Iris pigment epithelial cell (primary cell): Measurements from ENCODE around the gene CDK8.

ENCODE experiments used
- DNase-seq: peaks from one replicate; pipeline ENCODE4 v3.0.0-alpha.2; 2011; ENCODE audit warnings: low read depth

CDK8 gene

GRCh38 chr13:26384587-26384986, 130.7 kb downstream of the CDK8 start:
- DNase-seq = no peak

- DNase-seq = no peak
These were observed 132.1 kb downstream of the CDK8 start for GRCh38 chr13:26386026-26386425.

- DNase-seq = no peak
These were observed 136.3 kb downstream of the CDK8 start for GRCh38 chr13:26390203-26390602.

DNA sequence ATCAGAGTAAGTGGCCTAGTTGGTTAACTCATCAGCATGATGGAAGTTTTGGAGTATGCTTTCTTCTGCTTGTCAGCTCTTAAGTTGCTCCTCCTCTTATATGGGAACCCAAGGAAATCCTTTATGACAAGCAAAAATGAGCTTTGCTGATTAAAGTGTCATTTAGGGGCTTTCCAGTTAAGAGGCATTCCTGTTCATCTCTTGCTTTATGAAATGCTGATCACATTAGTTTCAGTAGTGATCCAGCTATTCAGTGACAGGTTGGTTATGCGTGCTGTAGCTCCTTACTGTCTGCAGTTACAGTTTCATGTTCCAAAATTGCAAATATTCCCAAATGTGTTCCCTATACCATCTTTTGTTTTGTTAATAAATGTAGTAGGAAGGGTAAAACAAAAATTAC, 146.6 kb downstream of the CDK8 start:
- DNase-seq = no peak

GRCh38 chr13:26401069-26401468, 147.1 kb downstream of the CDK8 start:
- no peak for DNase-seq

DNA sequence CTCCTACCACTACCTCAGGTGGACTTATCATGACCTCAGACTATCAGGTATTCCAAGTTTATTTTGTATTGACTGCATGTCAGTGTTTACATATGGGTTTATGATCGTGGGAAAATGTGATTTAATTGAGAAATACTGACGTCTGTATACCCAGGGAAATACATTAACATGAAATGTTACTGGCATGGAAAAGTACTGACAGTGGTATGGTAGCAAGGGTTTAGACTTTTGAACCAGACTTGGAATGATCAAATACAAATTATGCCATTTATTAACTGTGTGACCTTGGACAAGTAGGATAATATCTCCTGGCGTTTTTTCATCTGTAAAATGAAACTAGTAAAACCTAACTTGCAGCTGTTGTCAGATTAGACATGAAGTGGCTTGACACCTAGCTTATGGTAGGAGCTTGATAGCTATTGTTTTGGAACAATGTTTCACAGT, 147.7 kb downstream of the CDK8 start:
- DNase-seq = no peak

DNA sequence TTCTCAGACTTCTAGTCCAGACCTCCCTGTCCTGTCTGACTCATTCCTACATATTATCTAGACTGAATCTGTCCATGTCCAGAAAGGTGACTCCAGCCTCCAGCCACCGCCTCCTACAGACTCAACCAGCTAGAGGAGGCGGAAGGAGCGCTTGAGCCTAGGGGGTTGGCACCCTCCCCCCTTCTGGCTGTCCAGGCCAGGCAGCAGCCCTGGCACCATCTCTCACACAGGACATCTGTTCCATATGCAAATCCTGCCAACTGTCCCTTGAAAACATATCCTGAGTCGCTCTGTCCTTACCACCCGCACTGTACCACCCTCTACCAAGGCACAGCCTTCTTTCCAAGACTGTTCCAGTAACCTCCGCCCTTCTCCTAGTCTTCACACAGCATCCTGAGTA, 152.9 kb downstream of the CDK8 start:
- no peak for DNase-seq

DNA sequence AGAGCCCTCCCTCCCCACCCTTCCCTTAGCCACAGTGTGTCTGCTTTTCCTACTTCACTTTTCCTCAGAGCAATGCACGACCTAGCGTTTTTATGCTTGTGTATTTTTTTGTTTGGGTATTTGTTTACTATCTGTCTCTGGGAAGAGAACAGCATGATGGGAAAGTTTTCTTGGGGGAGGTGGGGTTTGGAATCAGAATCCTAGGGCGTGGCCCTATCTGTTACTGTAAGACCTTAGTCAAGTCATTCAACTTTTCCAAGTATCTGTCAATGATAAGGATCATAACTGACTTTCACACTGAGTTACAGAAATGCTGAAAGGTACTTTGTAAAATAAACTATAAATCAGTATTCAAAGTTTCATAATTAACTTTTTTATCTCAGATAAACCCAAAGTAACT, 157.3 kb downstream of the CDK8 start:
- DNase-seq = no peak

- DNase-seq = peak; percentile 5
These were observed 158.3 kb downstream of the CDK8 start for GRCh38 chr13:26412263-26412662.

DNA sequence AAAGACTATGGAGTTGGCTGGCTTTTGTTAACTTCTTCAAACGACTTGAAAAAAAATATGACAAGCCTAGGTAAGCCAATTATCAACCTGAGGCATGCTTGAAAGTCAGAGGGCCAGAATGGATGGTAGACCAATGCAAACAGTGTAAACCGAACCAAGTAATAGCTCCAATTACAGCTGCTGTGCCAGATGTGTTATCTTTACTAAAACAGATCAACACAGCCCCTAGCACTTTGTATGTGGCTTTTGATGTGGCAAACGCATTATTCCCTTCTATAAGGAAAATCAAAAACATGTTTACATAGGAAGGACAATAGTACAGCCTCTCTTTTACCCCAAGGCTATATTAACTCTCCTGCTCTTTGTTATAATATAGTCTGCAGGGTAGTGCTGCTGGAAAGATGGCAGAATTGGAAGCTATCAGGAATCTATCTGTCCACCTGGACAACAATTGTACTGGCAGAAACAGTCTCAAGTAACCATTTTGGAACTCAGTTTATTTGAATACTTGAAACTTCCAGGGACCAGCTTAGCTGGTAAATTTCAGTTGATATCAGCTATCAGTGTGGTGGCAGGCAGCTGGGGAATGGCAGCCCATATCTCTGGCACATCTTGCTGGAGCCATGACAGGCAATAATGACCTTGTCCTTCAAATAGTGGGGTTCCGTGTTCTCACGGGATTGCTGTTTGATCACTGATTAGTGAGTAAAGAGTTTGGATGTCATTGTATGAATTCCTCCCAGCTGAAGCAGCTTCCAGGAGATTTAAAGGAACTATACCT, 159.2 kb downstream of the CDK8 start:
- no peak for DNase-seq

DNA sequence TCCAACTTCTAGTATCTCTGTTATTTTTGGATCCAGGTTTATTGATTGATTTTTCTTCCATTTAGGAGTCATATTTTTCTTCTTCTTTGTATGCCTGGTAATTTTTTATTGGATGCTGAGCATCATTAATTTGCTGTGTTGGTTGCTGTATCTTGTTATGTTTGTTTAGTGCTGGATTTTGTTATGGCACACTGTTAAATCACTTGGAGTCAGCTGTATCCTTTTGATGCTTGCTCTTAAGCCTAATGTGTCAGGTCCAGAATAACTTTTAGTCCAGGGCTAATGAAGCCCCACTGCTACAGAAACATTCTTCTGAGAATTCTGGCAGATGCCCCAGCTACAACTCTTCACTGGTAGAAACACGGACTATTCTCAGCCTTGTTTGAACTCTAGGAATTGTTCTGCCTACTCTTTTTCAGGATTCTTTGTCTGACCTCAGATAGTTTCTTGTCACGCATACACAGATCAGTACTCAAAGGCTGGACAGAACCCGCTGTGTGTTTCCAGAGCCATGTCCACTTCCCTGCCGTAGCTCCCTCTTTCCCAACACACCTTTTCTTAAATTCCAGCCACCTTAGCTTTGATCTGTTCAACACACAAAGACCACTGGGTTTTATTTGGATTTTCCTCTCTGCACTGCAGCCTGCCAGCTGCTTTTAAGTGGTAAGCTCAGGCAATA, 166.5 kb downstream of the CDK8 start:
- DNase-seq = no peak

- no peak for DNase-seq
These were observed 168.1 kb downstream of the CDK8 start for GRCh38 chr13:26422036-26422435.

DNA sequence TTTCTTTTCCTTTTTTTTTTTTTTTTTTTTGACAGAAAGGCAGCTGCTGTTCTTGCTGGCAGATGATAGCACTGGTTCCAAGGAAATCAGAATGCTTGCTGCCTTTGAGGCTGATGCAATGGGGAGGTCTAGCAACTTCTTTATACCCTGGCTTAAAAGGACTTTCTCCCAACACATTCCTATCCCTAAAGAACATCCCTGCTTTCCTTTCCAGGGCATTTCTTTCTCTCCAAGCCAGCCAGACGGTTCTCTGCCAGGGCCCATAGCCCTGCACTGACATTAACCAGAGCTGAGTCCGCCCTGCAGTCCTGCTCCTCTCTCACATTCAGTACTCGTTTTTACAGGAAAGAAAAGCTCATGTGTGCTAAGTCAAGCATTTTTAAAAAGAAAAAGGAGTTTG, 169.7 kb downstream of the CDK8 start:
- DNase-seq = no peak

DNA sequence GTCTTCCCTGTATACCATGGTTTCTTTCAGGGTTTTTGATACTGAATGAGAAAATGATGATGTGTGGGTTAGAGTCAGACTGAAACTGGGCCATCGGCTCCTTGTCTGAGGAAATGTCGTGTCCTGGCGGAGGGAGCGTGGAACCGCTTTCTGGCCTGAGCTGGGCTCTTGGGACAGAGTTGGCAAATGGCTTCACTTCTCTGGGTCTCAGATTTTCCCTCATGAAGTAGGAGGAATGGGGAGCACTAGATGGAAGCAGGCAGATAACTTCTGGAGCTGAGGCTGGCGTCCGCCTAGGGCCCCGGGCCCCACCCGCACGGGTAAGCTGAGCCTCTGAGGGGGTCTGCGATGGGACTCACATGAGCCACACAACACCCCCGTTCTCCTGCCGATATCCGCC, 170.3 kb downstream of the CDK8 start:
- DNase-seq = no peak

GRCh38 chr13:26425443-26426358, 171.8 kb downstream of the CDK8 start:
- DNase-seq = peak; percentile 55

- no peak for DNase-seq
These were observed 179.8 kb downstream of the CDK8 start for GRCh38 chr13:26433776-26434175.

DNA sequence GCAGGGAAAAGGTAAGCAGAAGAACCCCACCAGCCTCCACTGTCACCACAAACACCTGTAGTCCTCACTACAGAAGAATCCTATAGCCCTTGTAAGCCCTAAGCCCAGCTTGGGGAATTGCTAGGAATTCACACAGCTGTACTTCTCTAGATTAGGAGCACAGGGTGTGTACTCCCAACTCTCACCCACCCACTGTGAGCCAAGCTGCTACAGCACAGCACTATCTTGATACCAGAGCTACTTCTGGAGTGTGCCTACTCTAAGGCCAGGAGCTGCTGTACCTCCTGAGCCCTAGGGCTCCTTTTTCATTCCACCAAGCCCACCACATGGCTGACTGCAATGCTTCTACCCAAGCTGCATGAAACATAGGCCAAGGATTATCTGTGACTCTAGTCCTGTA, 181.2 kb downstream of the CDK8 start:
- no peak for DNase-seq

GRCh38 chr13:26435646-26436045, 181.7 kb downstream of the CDK8 start:
- DNase-seq = no peak

GRCh38 chr13:26436914-26437313, 183.0 kb downstream of the CDK8 start:
- DNase-seq = no peak

GRCh38 chr13:26440111-26440510, 186.2 kb downstream of the CDK8 start:
- DNase-seq = no peak

DNA sequence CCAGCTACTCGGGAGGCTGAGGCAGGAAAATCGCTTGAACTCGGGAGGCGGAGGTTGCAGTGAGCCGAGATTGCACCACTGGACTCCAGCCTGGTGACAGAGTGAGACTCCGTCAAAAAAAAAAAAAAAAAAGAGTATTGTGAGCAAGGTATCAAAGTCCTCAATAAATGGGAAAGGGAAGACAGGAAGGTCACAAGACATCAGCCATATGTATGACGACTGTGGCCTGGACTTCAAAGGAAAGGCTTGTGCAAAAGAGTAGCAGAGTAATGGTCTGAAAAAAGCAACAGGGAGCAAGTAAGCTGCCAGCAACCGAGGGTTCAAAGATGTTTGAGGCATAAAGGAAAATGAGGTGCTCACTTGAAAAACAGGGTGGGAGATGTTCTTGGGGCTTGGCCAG, 187.5 kb downstream of the CDK8 start:
- no peak for DNase-seq

- DNase-seq = peak; percentile 57
These were observed 188.6 kb downstream of the CDK8 start for GRCh38 chr13:26442541-26442940.

DNA sequence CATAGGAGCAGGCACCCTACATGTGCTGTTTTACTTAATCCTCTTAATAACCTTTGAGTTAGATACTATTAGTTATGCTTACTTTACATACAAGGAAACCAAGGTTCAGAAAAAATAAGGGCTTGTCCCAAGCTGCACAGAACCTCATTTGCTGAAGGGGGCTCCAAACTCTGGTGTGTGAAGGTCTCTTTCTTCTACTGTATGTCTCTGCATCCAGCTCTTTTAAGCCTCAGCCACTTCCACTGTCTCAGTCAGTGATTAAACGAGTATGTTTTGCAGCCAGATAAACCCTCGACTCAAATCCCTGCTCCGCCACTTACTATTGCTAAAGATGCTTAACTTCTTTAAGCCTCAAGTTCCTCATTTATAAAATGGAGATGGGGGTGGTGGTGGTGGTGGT, 191.2 kb downstream of the CDK8 start:
- no peak for DNase-seq
